GM23248 (cell line): ENCODE results near the gene SLC46A1.

Experiments used
- EZH2 ChIP-seq: fragments of 200-600 bp; sonication (generic); IDR thresholded peaks from 2 replicates; pipeline ENCODE4 v1.6.1; 2018; ENCODE audit warnings: antibody characterized with exemption, mild to moderate bottlenecking; ENCODE audit not compliant: insufficient read depth, poor library complexity, severe bottlenecking
- EZH2phosphoT487 ChIP-seq: fragments of 200-600 bp; sonication (generic); IDR thresholded peaks from 2 replicates; pipeline ENCODE4 v1.6.1; 2018; ENCODE audit warnings: antibody characterized with exemption, moderate library complexity, mild to moderate bottlenecking, low read depth; ENCODE audit not compliant: insufficient read depth

- no peak for TF ChIP-seq EZH2phosphoT487
- no peak for TF ChIP-seq EZH2
Observed at GRCh38 chr17:28371245-28372202, 34.5 kb downstream of the SLC46A1 start, which contains the start of gene SARM1.
